HUDEP-2 (cell line): Measurements from ENCODE around the gene PACRG.
"Not testable (repeated sequence)": the region's sequence is repeated elsewhere in the genome, so short reads cannot be mapped to it uniquely, and the experiment has no call there.

ENCODE experiments used
- DNase-seq, 76 experiments: peaks; one replicate each; lab custom pipeline; 2025; ENCODE audit not compliant: unreplicated experiment in 76 of 76; lab: John Stamatoyannopoulos, UW

PACRG gene

GRCh38 chr6:162727322-162728182 is at the start of gene PACRG, which contains the start of gene PRKN:
Gene PACRG, plus strand, starts transcription at chr6:162727974.
Gene PRKN, minus strand, starts transcription at chr6:162727766.
- peak in 75 of 76 experiments; percentile 37 to 99 (median 96) for DNase-seq

- not testable (repeated sequence) for DNase-seq
These were observed 48.9 kb upstream of the PACRG start for GRCh38 chr6:162678896-162679295.

GRCh38 chr6:162679681-162680080 is 48.1 kb upstream of the PACRG start:
- no peak for DNase-seq

GRCh38 chr6:162680367-162680766 is 47.4 kb upstream of the PACRG start:
- DNase-seq, result no peak

- no peak for DNase-seq
These were observed 46.9 kb upstream of the PACRG start for GRCh38 chr6:162680871-162681270.

- DNase-seq, result no peak
These were observed 46.3 kb upstream of the PACRG start for GRCh38 chr6:162681447-162681846.

GRCh38 chr6:162683135-162683534 is 44.6 kb upstream of the PACRG start:
- no peak for DNase-seq

- no peak for DNase-seq
These were observed 43.7 kb upstream of the PACRG start for GRCh38 chr6:162684052-162684451.

- DNase-seq, result no peak
These were observed 42.8 kb upstream of the PACRG start for GRCh38 chr6:162684961-162685360.

GRCh38 chr6:162685586-162685985 is 42.2 kb upstream of the PACRG start:
- DNase-seq, result no peak

GRCh38 chr6:162688751-162689345 is 38.9 kb upstream of the PACRG start:
- no peak for DNase-seq

- DNase-seq, result no peak
These were observed 37.6 kb upstream of the PACRG start for GRCh38 chr6:162690158-162690557.

- DNase-seq, result no peak
These were observed 29.8 kb upstream of the PACRG start for GRCh38 chr6:162697872-162698403.

- no peak for DNase-seq
These were observed 29.3 kb upstream of the PACRG start for GRCh38 chr6:162698440-162698839.

- no peak for DNase-seq
These were observed 27.8 kb upstream of the PACRG start for GRCh38 chr6:162699961-162700360.

GRCh38 chr6:162700966-162701365 is 26.8 kb upstream of the PACRG start:
- DNase-seq, result no peak

GRCh38 chr6:162701551-162701950 is 26.2 kb upstream of the PACRG start:
- no peak for DNase-seq

GRCh38 chr6:162702446-162702845 is 25.3 kb upstream of the PACRG start:
- DNase-seq, result no peak

- DNase-seq, result no peak
These were observed 23.8 kb upstream of the PACRG start for GRCh38 chr6:162704001-162704400.

GRCh38 chr6:162705736-162706135 is 22.0 kb upstream of the PACRG start:
- no peak for DNase-seq

GRCh38 chr6:162706232-162706631 is 21.5 kb upstream of the PACRG start:
- DNase-seq, result peak in 1 of 76 experiments; percentile 4

GRCh38 chr6:162708971-162709370 is 18.8 kb upstream of the PACRG start:
- no peak for DNase-seq
